Stomach (tissue), 4 donors: Measurements from ENCODE around the gene FBXO10.

Experiments
- EP300 ChIP-seq: sonication (generic); formaldehyde crosslinking; IDR thresholded peaks from one replicate; pipeline ENCODE4 v1.6.1; 2017; ENCODE audit warnings: antibody characterized with exemption
- POLR2A ChIP-seq, 4 donors: fragments of 450-650 bp; IDR thresholded peaks; one replicate each; pipeline ENCODE4 v1.6.1; 2016; ENCODE audit warnings: antibody characterized with exemption in 4 of 4, control low read depth in 2 of 4, mild to moderate bottlenecking in 1 of 4, moderate library complexity in 1 of 4
- POLR2AphosphoS5 ChIP-seq, 3 donors: sonication (generic); formaldehyde crosslinking; IDR thresholded peaks; one replicate each; pipeline ENCODE4 v1.6.1; 2016; ENCODE audit warnings: antibody characterized with exemption in 3 of 3
- TF ChIP-seq, protein P1 (sequence below), 7 experiments: fragments of 450-650 bp in 4 of 7; fragments of 200-600 bp in 3 of 7; sonication (generic) in 3 of 7; IDR thresholded peaks; one replicate each; pipeline ENCODE4 v1.5.1; 2016 to 2019; ENCODE audit warnings: antibody characterized with exemption in 7 of 7, control low read depth in 2 of 7, mild to moderate bottlenecking in 1 of 7

DNA sequence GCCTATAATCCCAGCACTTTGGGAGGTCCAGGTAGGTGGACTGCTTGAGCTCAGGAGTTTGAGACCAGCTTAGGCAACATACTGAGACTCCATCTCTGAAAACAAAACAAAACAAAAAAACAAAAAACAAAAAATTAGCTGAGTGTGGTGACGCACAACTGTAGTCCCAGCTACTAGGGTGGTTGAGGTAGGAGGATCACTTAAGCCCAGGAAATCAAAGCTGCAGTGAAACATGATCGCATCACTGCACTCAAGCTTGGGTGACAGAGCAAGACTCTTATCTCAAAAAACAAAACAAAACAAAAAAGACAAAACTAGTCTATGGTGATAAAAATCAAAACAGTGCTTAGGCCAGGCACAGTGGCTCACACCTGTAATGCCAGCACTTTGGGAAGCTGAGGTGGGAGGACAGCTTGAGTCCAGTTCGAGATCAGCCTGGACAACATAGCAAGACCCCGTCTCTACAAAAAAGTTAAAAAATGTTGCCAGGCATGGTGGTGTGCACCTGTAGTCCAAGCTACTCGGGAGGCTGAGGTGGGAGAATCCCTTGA, 28.8 kb downstream of the FBXO10 start:
- TF ChIP-seq, protein P1, sequence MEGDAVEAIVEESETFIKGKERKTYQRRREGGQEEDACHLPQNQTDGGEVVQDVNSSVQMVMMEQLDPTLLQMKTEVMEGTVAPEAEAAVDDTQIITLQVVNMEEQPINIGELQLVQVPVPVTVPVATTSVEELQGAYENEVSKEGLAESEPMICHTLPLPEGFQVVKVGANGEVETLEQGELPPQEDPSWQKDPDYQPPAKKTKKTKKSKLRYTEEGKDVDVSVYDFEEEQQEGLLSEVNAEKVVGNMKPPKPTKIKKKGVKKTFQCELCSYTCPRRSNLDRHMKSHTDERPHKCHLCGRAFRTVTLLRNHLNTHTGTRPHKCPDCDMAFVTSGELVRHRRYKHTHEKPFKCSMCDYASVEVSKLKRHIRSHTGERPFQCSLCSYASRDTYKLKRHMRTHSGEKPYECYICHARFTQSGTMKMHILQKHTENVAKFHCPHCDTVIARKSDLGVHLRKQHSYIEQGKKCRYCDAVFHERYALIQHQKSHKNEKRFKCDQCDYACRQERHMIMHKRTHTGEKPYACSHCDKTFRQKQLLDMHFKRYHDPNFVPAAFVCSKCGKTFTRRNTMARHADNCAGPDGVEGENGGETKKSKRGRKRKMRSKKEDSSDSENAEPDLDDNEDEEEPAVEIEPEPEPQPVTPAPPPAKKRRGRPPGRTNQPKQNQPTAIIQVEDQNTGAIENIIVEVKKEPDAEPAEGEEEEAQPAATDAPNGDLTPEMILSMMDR (IDR thresholded peaks at IDR 0.05), result no peak
- TF ChIP-seq POLR2AphosphoS5 (IDR thresholded peaks at IDR 0.05) (no peak), POLR2A (IDR thresholded peaks at IDR 0.05) (no peak), EP300 (no peak)
